Kidney glomerular epithelial cell (primary cell): Measurements from ENCODE around the gene ZKSCAN8.
A peak's percentile ranks its signal among the peaks of the same experiment; 100 is the strongest.
"Not testable (repeated sequence)": the region's sequence is repeated elsewhere in the genome, so short reads cannot be mapped to it uniquely, and the experiment has no call there.

Source experiments
- DNase-seq: peaks from one replicate; lab custom pipeline; 2025; lab: John Stamatoyannopoulos, UW

The ZKSCAN8 gene

GRCh38 chr6:28141500-28142329 lies at the start of gene ZKSCAN8:
Gene ZKSCAN8 (plus strand): TSS chr6:28141883. CDS start chr6:28148408, 6,525 bp downstream.
- peak; percentile 83 for DNase-seq

GRCh38 chr6:28102222-28102621 lies 39.5 kb upstream of the ZKSCAN8 start:
- DNase-seq: not testable (repeated sequence)

GRCh38 chr6:28102699-28103098 lies 39.0 kb upstream of the ZKSCAN8 start:
- not testable (repeated sequence) for DNase-seq

- peak; percentile 50 for DNase-seq
Observed at GRCh38 chr6:28104392-28105244, 37.1 kb upstream of the ZKSCAN8 start.

GRCh38 chr6:28105245-28105639 lies 36.4 kb upstream of the ZKSCAN8 start:
- peak; percentile 40 for DNase-seq

GRCh38 chr6:28107506-28107905 lies 34.2 kb upstream of the ZKSCAN8 start:
- no peak for DNase-seq

GRCh38 chr6:28111964-28112363 lies 29.7 kb upstream of the ZKSCAN8 start:
- no peak for DNase-seq

GRCh38 chr6:28115799-28116198 lies 25.9 kb upstream of the ZKSCAN8 start:
- DNase-seq: no peak

- no peak for DNase-seq
Observed at GRCh38 chr6:28117386-28118050, 24.2 kb upstream of the ZKSCAN8 start.

GRCh38 chr6:28118217-28118616 lies 23.5 kb upstream of the ZKSCAN8 start:
- no peak for DNase-seq

GRCh38 chr6:28121876-28122275 lies 19.8 kb upstream of the ZKSCAN8 start:
- DNase-seq: no peak

- not testable (repeated sequence) for DNase-seq
Observed at GRCh38 chr6:28122283-28122682, 19.4 kb upstream of the ZKSCAN8 start.

GRCh38 chr6:28124350-28124970 lies 17.2 kb upstream of the ZKSCAN8 start, which contains the start of gene ZSCAN16:
Gene ZSCAN16 (plus strand): TSS chr6:28124609. CDS start chr6:28125444, 835 bp downstream.
- peak; percentile 78 for DNase-seq

GRCh38 chr6:28124971-28125353 lies 16.7 kb upstream of the ZKSCAN8 start:
- DNase-seq: no peak

GRCh38 chr6:28125401-28125800 lies 16.3 kb upstream of the ZKSCAN8 start:
- no peak for DNase-seq

- peak; percentile 5 for DNase-seq
Observed at GRCh38 chr6:28134015-28134414, 7.7 kb upstream of the ZKSCAN8 start.

GRCh38 chr6:28134716-28135115 lies 7.0 kb upstream of the ZKSCAN8 start:
- DNase-seq: no peak

GRCh38 chr6:28135393-28135792 lies 6.3 kb upstream of the ZKSCAN8 start:
- DNase-seq: no peak

- peak; percentile 83 for DNase-seq
Observed at GRCh38 chr6:28136585-28137504, 4.8 kb upstream of the ZKSCAN8 start.

- DNase-seq: peak; percentile 54
Observed at GRCh38 chr6:28137505-28137981, 4.1 kb upstream of the ZKSCAN8 start.
